ENCODE measurements around the gene C5orf47. TPM values are rescaled to one million over a fixed set of nuclear protein-coding genes. Genes with fewer than 3 reads are reported as not detected.

Gene C5orf47
- total RNA-seq, 1 experiment from 2014 or later: 0.09 TPM

GRCh38 chr5:173953528-173954090 lies 35.4 kb upstream of the C5orf47 start:
- Histone ChIP-seq H3K18ac (ENCODE audit: insufficient read length, low read depth, low read length) (no peak overlapping the region), H2BK120ac (ENCODE audit: low read depth, low read length, poor library complexity, severe bottlenecking) (no peak overlapping the region), H4K91ac (ENCODE audit: insufficient read length, low read depth, low read length) (no peak overlapping the region), H3K9me3 (ENCODE audit: control insufficient read depth, low read depth, low read length) (no peaks in the 10 kb centered on the region), H4K5ac (ENCODE audit: insufficient read length, low read depth, low read length) (no peak overlapping the region), H3K79me1 (ENCODE audit: insufficient read depth, low read depth, low read length, poor library complexity, severe bottlenecking) (no peaks in the 10 kb centered on the region), H3K9ac (ENCODE audit: extremely low read depth, insufficient read length, low read length) (no peak overlapping the region), H3K27ac (ENCODE audit: insufficient read length, low read depth, low read length) (no peak overlapping the region), H4K8ac (replicated peaks; ENCODE audit: insufficient read length, low read depth, low read length) (no peak overlapping the region), H2BK15ac (ENCODE audit: low read depth, low read length) (no peak overlapping the region), H3K27me3 (ENCODE audit: insufficient read depth, low read length) (no peaks in the 10 kb centered on the region), H4K20me1 (ENCODE audit: control insufficient read depth, insufficient read depth, insufficient read length) (no peaks in the 10 kb centered on the region), H2BK5ac (ENCODE audit: insufficient read length, low read length) (no peak overlapping the region), H3K23me2 (ENCODE audit: insufficient read length, low read depth, low read length, poor library complexity, severe bottlenecking) (no peaks in the 10 kb centered on the region), H3K14ac (ENCODE audit: insufficient read depth, low read length) (no peak overlapping the region), H3K79me2 (ENCODE audit: insufficient read depth, low read length) (no peaks in the 10 kb centered on the region), H2BK12ac (ENCODE audit: insufficient read length, low read depth, low read length) (no peak overlapping the region), H3K4me2 (ENCODE audit: insufficient read depth, insufficient read length, low read length) (no peak overlapping the region), H3T11ph (ENCODE audit: low read length) (no peak overlapping the region), H3K4me1 (ENCODE audit: insufficient read depth, low read length) (no peaks in the 10 kb centered on the region; the same call in 1 of the 2 replicates), H2AFZ (ENCODE audit: low read length) (no peak overlapping the region), H3K56ac (ENCODE audit: insufficient read length, low read depth, low read length) (no peak overlapping the region), H2BK20ac (ENCODE audit: low read depth, low read length, poor library complexity, severe bottlenecking) (no peak overlapping the region), H2AK5ac (ENCODE audit: insufficient read length, low read length) (no peak overlapping the region), H3K4ac (ENCODE audit: low read depth, low read length) (no peak overlapping the region), H3K23ac (ENCODE audit: insufficient read length, low read depth, low read length) (no peak overlapping the region)
- H3K4me1 Mint-ChIP-seq: peaks cover 0 to 4% of the 10 kb centered on the region in 2 experiments; a peak in 2 of 4 replicates
- H3K4me3 Mint-ChIP-seq: no peak overlapping the region
- peak overlapping the region in 1 of 3 experiments; percentile 49; a peak in 2 of 7 replicates for H3K27ac Mint-ChIP-seq
- DNase-seq: no peak
- no peak for TF ChIP-seq CTCF (conservative IDR thresholded peaks at IDR 0.05)
- no peaks in the 10 kb centered on the region for H3K9me3 Mint-ChIP-seq
- WGBS (ENCODE audit: extremely low coverage, insufficient read length, low lambda C conversion rate): 100% methylated on average over 1 of the region's 5 CpGs
- no peaks in the 10 kb centered on the region for H3K27me3 Mint-ChIP-seq (ENCODE audit: low read depth)
- peaks cover 9 to 26% (median 21%) of the 10 kb centered on the region in 3 experiments; a peak in 6 of 7 replicates for H3K36me3 Mint-ChIP-seq (ENCODE audit: insufficient read depth in 1 of 3, low read depth in 3 of 3)
